ENCODE results near the gene AP2A2. TPM values are rescaled to one million over a fixed set of nuclear protein-coding genes. Genes with fewer than 3 reads are reported as not detected.

AP2A2 gene
- total RNA-seq, 1 experiment from 2014 or later, result 123 TPM

- Histone ChIP-seq H3K27ac (ENCODE audit: low read length) (no peak overlapping the region), H3K36me3 (ENCODE audit: control insufficient read depth, insufficient read depth, low read length) (peaks cover 4% of the 10 kb centered on the region; the same call in 1 of the 2 replicates), H3K27me3 (ENCODE audit: control insufficient read depth, insufficient read depth, low read length) (no peaks in the 10 kb centered on the region), H3K4me1 (ENCODE audit: control insufficient read depth, insufficient read depth, low read length) (no peaks in the 10 kb centered on the region), H3K4me3 (ENCODE audit: low read depth in 2 of 2, low read length in 2 of 2) (no peak overlapping the region), H3K9me3 (ENCODE audit: control insufficient read depth, insufficient read depth, low read depth, low read length) (no peaks in the 10 kb centered on the region)
- no peak for TF ChIP-seq REST (IDR thresholded peaks at IDR 0.05; ENCODE audit: insufficient read depth in 1 of 2, low read depth in 2 of 2, low read length in 1 of 2)
- TF ChIP-seq TCF7L2 (IDR thresholded peaks at IDR 0.05; ENCODE audit: low read depth, low read length), result no peak
- TF ChIP-seq POLR2AphosphoS5 (IDR thresholded peaks at IDR 0.05; ENCODE audit: low read depth, low read length), result no peak
- no peak for TF ChIP-seq CTCF (IDR thresholded peaks at IDR 0.05)
- no peak for TF ChIP-seq SIN3A (IDR thresholded peaks at IDR 0.05; ENCODE audit: borderline replicate concordance, insufficient read depth, low read depth, low read length)
- in situ Hi-C loops (cut with HindIII; ENCODE audit: low pct_unique_long_range_greater_than_20kb, low sequenced_read_pairs) (no loop called here), intact Hi-C loops (cut with micrococcal nuclease; ENCODE audit: unreplicated experiment) (no loop called here)
- POLR2A ChIA-PET, result no interaction called here
- DNase-seq (ENCODE audit: low read depth, low spot score) (no peak), ATAC-seq (no peak)
- no TSS peak for BruUV-seq (replicated peaks)
- CTCF ChIA-PET, result no interaction called here
Measured at GRCh38 chr11:971092-971690, 45.5 kb downstream of the AP2A2 start.

GRCh38 chr11:971731-972365, 46.2 kb downstream of the AP2A2 start:
- Histone ChIP-seq H3K27ac (ENCODE audit: low read length) (no peak overlapping the region), H3K4me1 (ENCODE audit: control insufficient read depth, insufficient read depth, low read length) (no peaks in the 10 kb centered on the region), H3K36me3 (ENCODE audit: control insufficient read depth, insufficient read depth, low read length) (peaks cover 6% of the 10 kb centered on the region; the same call in 1 of the 2 replicates), H3K4me3 (ENCODE audit: low read depth in 2 of 2, low read length in 2 of 2) (no peak overlapping the region), H3K9me3 (ENCODE audit: control insufficient read depth, insufficient read depth, low read depth, low read length) (no peaks in the 10 kb centered on the region), H3K27me3 (ENCODE audit: control insufficient read depth, insufficient read depth, low read length) (no peaks in the 10 kb centered on the region)
- CTCF ChIA-PET, result no interaction called here
- DNase-seq (ENCODE audit: low read depth, low spot score) (no peak), ATAC-seq (no peak)
- in situ Hi-C loops (cut with HindIII; ENCODE audit: low pct_unique_long_range_greater_than_20kb, low sequenced_read_pairs) (no loop called here), intact Hi-C loops (cut with micrococcal nuclease; ENCODE audit: unreplicated experiment) (no loop called here)
- TF ChIP-seq POLR2AphosphoS5 (IDR thresholded peaks at IDR 0.05; ENCODE audit: low read depth, low read length) (no peak), SIN3A (IDR thresholded peaks at IDR 0.05; ENCODE audit: borderline replicate concordance, insufficient read depth, low read depth, low read length) (no peak), CTCF (IDR thresholded peaks at IDR 0.05) (no peak), TCF7L2 (IDR thresholded peaks at IDR 0.05; ENCODE audit: low read depth, low read length) (no peak), REST (IDR thresholded peaks at IDR 0.05; ENCODE audit: insufficient read depth in 1 of 2, low read depth in 2 of 2, low read length in 1 of 2) (no peak)
- POLR2A ChIA-PET, result interaction anchor here (0.6 kb wide), 1 partner anchor 12 kb away, joined by 3 read pairs; no protein-coding TSS in a partner anchor
- BruUV-seq (replicated peaks), result no TSS peak
